Mesenchymal stem cell (in vitro differentiated cells and primary cell): ENCODE data around the gene SERPINF2.
"Not testable (repeated sequence)": the region's sequence is repeated elsewhere in the genome, so short reads cannot be mapped to it uniquely, and the experiment has no call there.

Source experiments
- DNase-seq: peaks from one replicate; pipeline ENCODE4 v3.0.0-alpha.2; 2013
- H2AFZ ChIP-seq: one replicate; pipeline ENCODE4 v1.6.1; 2013; ENCODE audit warnings: low read depth, mild to moderate bottlenecking, control low read depth, inconsistent platforms, low read length, moderate library complexity
- H2AK5ac ChIP-seq: 2 replicates; pipeline ENCODE4 v1.6.1; 2013; ENCODE audit warnings: low read length, moderate library complexity, mild to moderate bottlenecking, inconsistent platforms; ENCODE audit not compliant: severe bottlenecking
- H2BK120ac ChIP-seq: one replicate; pipeline ENCODE4 v1.6.1; 2013; ENCODE audit warnings: low read depth, mild to moderate bottlenecking, inconsistent platforms, low read length, moderate library complexity
- H2BK12ac ChIP-seq, 2 experiments: one replicate each; pipeline ENCODE4 v1.6.1; 2013; ENCODE audit warnings: inconsistent platforms in 2 of 2, low read length in 2 of 2, mild to moderate bottlenecking in 2 of 2, moderate library complexity in 2 of 2, control low read depth in 1 of 2
- H2BK15ac ChIP-seq: one replicate; pipeline ENCODE4 v1.6.1; 2013; ENCODE audit warnings: mild to moderate bottlenecking, low read depth, inconsistent platforms; ENCODE audit not compliant: poor library complexity, severe bottlenecking
- H2BK5ac ChIP-seq: 2 replicates; pipeline ENCODE4 v1.6.1; 2013; ENCODE audit warnings: low read depth, mild to moderate bottlenecking, low read length, control low read depth, inconsistent platforms; ENCODE audit not compliant: poor library complexity, severe bottlenecking
- H3K14ac ChIP-seq, 2 experiments: one replicate each; pipeline ENCODE4 v1.6.1; 2013; ENCODE audit warnings: inconsistent platforms in 2 of 2, low read length in 2 of 2, control low read depth in 1 of 2, mild to moderate bottlenecking in 1 of 2, moderate library complexity in 1 of 2
- H3K18ac ChIP-seq, 2 experiments: one replicate each; pipeline ENCODE4 v1.6.1; 2013; ENCODE audit warnings: inconsistent platforms in 2 of 2, low read length in 2 of 2, control low read depth in 1 of 2, low read depth in 1 of 2, mild to moderate bottlenecking in 1 of 2
- H3K23ac ChIP-seq, 2 experiments: one replicate each; pipeline ENCODE4 v1.6.1; 2013; ENCODE audit warnings: inconsistent platforms in 2 of 2, low read length in 2 of 2, mild to moderate bottlenecking in 2 of 2, moderate library complexity in 2 of 2, control low read depth in 1 of 2
- H3K27ac ChIP-seq: 2 replicates; pipeline ENCODE4 v1.5.1; 2013; ENCODE audit warnings: mild to moderate bottlenecking, moderate library complexity, low read length, control low read depth, inconsistent platforms; ENCODE audit not compliant: poor library complexity, severe bottlenecking
- H3K27me3 ChIP-seq, 2 experiments: 2 replicates each; pipeline versions ENCODE4 v1.6.1 to v1.7.0; 2013; ENCODE audit warnings: low read length in 2 of 2, mild to moderate bottlenecking in 2 of 2, moderate library complexity in 2 of 2, control low read depth in 1 of 2, inconsistent platforms in 1 of 2; ENCODE audit not compliant: control insufficient read depth in 1 of 2, insufficient read depth in 1 of 2
- H3K36me3 ChIP-seq, 2 experiments: 2 replicates each; pipeline versions ENCODE4 v1.6.1 to v1.7.0; 2013; ENCODE audit warnings: low read length in 2 of 2, control low read depth in 1 of 2, inconsistent platforms in 1 of 2, low read depth in 1 of 2, mild to moderate bottlenecking in 1 of 2; ENCODE audit not compliant: insufficient read depth in 2 of 2, control insufficient read depth in 1 of 2
- H3K4ac ChIP-seq, 2 experiments: one replicate each; pipeline ENCODE4 v1.6.1; 2013; ENCODE audit warnings: inconsistent platforms in 2 of 2, low read length in 2 of 2, mild to moderate bottlenecking in 2 of 2, moderate library complexity in 2 of 2, control low read depth in 1 of 2, low read depth in 1 of 2
- H3K4me1 ChIP-seq: 2 replicates; pipeline ENCODE4 v1.6.1; 2013; ENCODE audit warnings: low read depth, low read length, control low read depth; ENCODE audit not compliant: control insufficient read depth, insufficient read depth
- H3K4me2 ChIP-seq: 2 replicates; pipeline ENCODE4 v1.6.1; 2013; ENCODE audit warnings: low read length, mild to moderate bottlenecking, inconsistent platforms; ENCODE audit not compliant: poor library complexity, severe bottlenecking
- H3K4me3 ChIP-seq, 2 experiments: 2 replicates each; pipeline versions ENCODE4 v1.5.1 to v1.7.0; 2013; ENCODE audit warnings: low read length in 2 of 2, mild to moderate bottlenecking in 2 of 2, control low read depth in 1 of 2, low read depth in 1 of 2; ENCODE audit not compliant: insufficient read depth in 1 of 2
- H3K79me1 ChIP-seq: replicated peaks from 2 replicates; pipeline ENCODE4 v1.6.1; 2013; ENCODE audit warnings: mild to moderate bottlenecking, control low read depth, low read length, inconsistent platforms; ENCODE audit not compliant: poor library complexity, severe bottlenecking
- H3K9ac ChIP-seq: 2 replicates; pipeline ENCODE4 v1.7.0; 2013; ENCODE audit warnings: mild to moderate bottlenecking, low read length, moderate library complexity
- H3K9me3 ChIP-seq: 2 replicates; pipeline ENCODE4 v1.7.0; 2013; ENCODE audit warnings: mild to moderate bottlenecking, low read length; ENCODE audit not compliant: control insufficient read depth
- H4K8ac ChIP-seq: one replicate; pipeline ENCODE4 v1.6.1; 2013; ENCODE audit warnings: inconsistent platforms, mild to moderate bottlenecking, low read length, moderate library complexity
- H4K91ac ChIP-seq: one replicate; pipeline ENCODE4 v1.6.1; 2013; ENCODE audit warnings: mild to moderate bottlenecking, low read length, inconsistent platforms
- WGBS: methylation state at CpG from one replicate; pipeline ENCODE4 v1.1.7; 2013; ENCODE audit warnings: mixed read lengths; 5-methylcytosine and 5-hydroxymethylcytosine counted together

The SERPINF2 gene

GRCh38 chr17:1741899-1742298, 772 bp upstream of the SERPINF2 start:
- not testable (repeated sequence) for H2BK5ac ChIP-seq, H3K4ac ChIP-seq, H3K9ac ChIP-seq, H3K9me3 ChIP-seq, H3K79me1 ChIP-seq, H2AFZ ChIP-seq, DNase-seq, H3K23ac ChIP-seq, H3K27me3 ChIP-seq, H3K4me3 ChIP-seq, H2BK15ac ChIP-seq, H3K27ac ChIP-seq, H4K8ac ChIP-seq, H3K14ac ChIP-seq, H4K91ac ChIP-seq, H3K4me2 ChIP-seq, H3K18ac ChIP-seq, H2BK12ac ChIP-seq, H2BK120ac ChIP-seq
- H2AK5ac ChIP-seq: peak overlapping the region; percentile 5
- 87% methylated on average over 5 of the region's 7 CpGs for WGBS
- peaks cover 14 to 15% of the 10 kb centered on the region in 2 experiments for H3K36me3 ChIP-seq
- H3K4me1 ChIP-seq: peaks cover 28% of the 10 kb centered on the region

GRCh38 chr17:1743088-1743439, 393 bp downstream of the SERPINF2 start:
- no peak for DNase-seq
- Histone ChIP-seq H3K79me1 (no peaks in the 10 kb centered on the region), H3K14ac (no peak overlapping the region), H2AK5ac (peak overlapping the region; percentile 26), H3K4me3 (no peak overlapping the region), H4K91ac (no peak overlapping the region), H3K9ac (no peak overlapping the region), H3K27me3 (peaks cover 0 to 5% of the 10 kb centered on the region in 2 experiments), H3K9me3 (no peaks in the 10 kb centered on the region), H2BK15ac (no peak overlapping the region), H2BK12ac (no peak overlapping the region), H3K4me1 (peaks cover 16% of the 10 kb centered on the region), H2AFZ (no peak overlapping the region), H3K4me2 (peak overlapping the region; percentile 54), H2BK120ac (peak overlapping the region; percentile 5), H3K4ac (no peak overlapping the region), H4K8ac (no peak overlapping the region), H3K23ac (no peak overlapping the region), H3K27ac (peak overlapping the region; percentile 49), H2BK5ac (peak overlapping the region; percentile 79), H3K36me3 (peaks cover 2 to 3% of the 10 kb centered on the region in 2 experiments), H3K18ac (no peak overlapping the region)
- 88% methylated on average over 2 of the region's 2 CpGs for WGBS

GRCh38 chr17:1744551-1745512, 2.2 kb downstream of the SERPINF2 start:
- Histone ChIP-seq H3K4me2 (no peak overlapping the region), H3K27me3 (peaks cover 0 to 5% of the 10 kb centered on the region in 2 experiments), H2BK15ac (no peak overlapping the region), H3K79me1 (no peaks in the 10 kb centered on the region), H3K23ac (no peak overlapping the region), H3K4me3 (peak overlapping the region in 1 of 2 experiments; percentile 19), H3K14ac (no peak overlapping the region), H3K4ac (no peak overlapping the region), H4K91ac (no peak overlapping the region), H3K27ac (no peak overlapping the region), H2BK12ac (no peak overlapping the region), H3K36me3 (peaks cover 0 to 5% of the 10 kb centered on the region in 2 experiments), H3K4me1 (peaks cover 14% of the 10 kb centered on the region), H2AFZ (no peak overlapping the region), H2BK5ac (no peak overlapping the region), H3K18ac (no peak overlapping the region), H3K9me3 (no peaks in the 10 kb centered on the region), H2BK120ac (no peak overlapping the region), H2AK5ac (no peak overlapping the region), H4K8ac (no peak overlapping the region), H3K9ac (peak overlapping the region; percentile 9)
- no peak for DNase-seq
- 88% methylated on average over 26 of the region's 29 CpGs for WGBS

- Histone ChIP-seq H4K8ac (no peak overlapping the region), H3K9me3 (no peaks in the 10 kb centered on the region), H2BK5ac (no peak overlapping the region), H3K4me2 (no peak overlapping the region), H2BK15ac (peak overlapping the region; percentile 40), H3K79me1 (no peaks in the 10 kb centered on the region), H2BK120ac (no peak overlapping the region), H2AFZ (no peak overlapping the region), H3K18ac (no peak overlapping the region), H3K4ac (no peak overlapping the region), H2AK5ac (no peak overlapping the region), H3K27ac (no peak overlapping the region), H3K23ac (no peak overlapping the region), H3K4me3 (no peak overlapping the region), H3K14ac (no peak overlapping the region), H3K27me3 (peaks cover 0 to 5% of the 10 kb centered on the region in 2 experiments), H3K36me3 (peaks cover 0 to 5% of the 10 kb centered on the region in 2 experiments), H3K9ac (no peak overlapping the region), H2BK12ac (no peak overlapping the region), H4K91ac (peak overlapping the region; percentile 34), H3K4me1 (peaks cover 14% of the 10 kb centered on the region)
- 93% methylated on average over 11 of the region's 12 CpGs for WGBS
- no peak for DNase-seq
These were observed 2.9 kb downstream of the SERPINF2 start for GRCh38 chr17:1745513-1746020.
